Measurements from ENCODE around the gene C1orf198. TPM values are rescaled to one million over a fixed set of nuclear protein-coding genes. Genes with fewer than 3 reads are reported as not detected.

The C1orf198 gene
- total RNA-seq, 1 donor from 2014 or later: 27.3 TPM

GRCh38 chr1:230791986-230792564 lies 76.2 kb downstream of the C1orf198 start:
- H3K36me3 Mint-ChIP-seq (ENCODE audit: unreplicated experiment): no peaks in the 10 kb centered on the region
- no peak for TF ChIP-seq CTCF (IDR thresholded peaks at IDR 0.05; ENCODE audit: partially characterized antibody, unreplicated experiment)
- H3K27me3 Mint-ChIP-seq (ENCODE audit: unreplicated experiment): peaks cover under 1% of the 10 kb centered on the region
- no peaks in the 10 kb centered on the region for H3K9me3 Mint-ChIP-seq (ENCODE audit: unreplicated experiment)
- H3K4me3 Mint-ChIP-seq (ENCODE audit: unreplicated experiment): no peak overlapping the region
- H3K27ac Mint-ChIP-seq (ENCODE audit: unreplicated experiment): no peak overlapping the region
- no peaks in the 10 kb centered on the region for H3K4me1 Mint-ChIP-seq (ENCODE audit: low read depth, unreplicated experiment)
- DNase-seq: no peak

- Mint-ChIP-seq H3K27ac (ENCODE audit: unreplicated experiment) (no peak overlapping the region), H3K27me3 (ENCODE audit: unreplicated experiment) (peaks cover 5% of the 10 kb centered on the region), H3K9me3 (ENCODE audit: unreplicated experiment) (no peaks in the 10 kb centered on the region), H3K4me1 (ENCODE audit: low read depth, unreplicated experiment) (no peaks in the 10 kb centered on the region), H3K36me3 (ENCODE audit: unreplicated experiment) (no peaks in the 10 kb centered on the region), H3K4me3 (ENCODE audit: unreplicated experiment) (no peak overlapping the region)
- TF ChIP-seq CTCF (IDR thresholded peaks at IDR 0.05; ENCODE audit: partially characterized antibody, unreplicated experiment): no peak
- no peak for DNase-seq
These were observed 78.3 kb downstream of the C1orf198 start for GRCh38 chr1:230790026-230790425.

- DNase-seq: no peak
- no peaks in the 10 kb centered on the region for H3K9me3 Mint-ChIP-seq (ENCODE audit: unreplicated experiment)
- H3K36me3 Mint-ChIP-seq (ENCODE audit: unreplicated experiment): no peaks in the 10 kb centered on the region
- no peak for TF ChIP-seq CTCF (IDR thresholded peaks at IDR 0.05; ENCODE audit: partially characterized antibody, unreplicated experiment)
- no peak overlapping the region for H3K27ac Mint-ChIP-seq (ENCODE audit: unreplicated experiment)
- H3K4me3 Mint-ChIP-seq (ENCODE audit: unreplicated experiment): no peak overlapping the region
- peaks cover 6% of the 10 kb centered on the region for H3K27me3 Mint-ChIP-seq (ENCODE audit: unreplicated experiment)
- H3K4me1 Mint-ChIP-seq (ENCODE audit: low read depth, unreplicated experiment): no peaks in the 10 kb centered on the region
These were observed 79.6 kb downstream of the C1orf198 start for GRCh38 chr1:230788561-230789275.

GRCh38 chr1:230787471-230787870 lies 80.8 kb downstream of the C1orf198 start:
- Mint-ChIP-seq H3K36me3 (ENCODE audit: unreplicated experiment) (no peaks in the 10 kb centered on the region), H3K27me3 (ENCODE audit: unreplicated experiment) (peaks cover 12% of the 10 kb centered on the region), H3K27ac (ENCODE audit: unreplicated experiment) (no peak overlapping the region), H3K4me3 (ENCODE audit: unreplicated experiment) (no peak overlapping the region), H3K9me3 (ENCODE audit: unreplicated experiment) (no peaks in the 10 kb centered on the region), H3K4me1 (ENCODE audit: low read depth, unreplicated experiment) (no peaks in the 10 kb centered on the region)
- no peak for DNase-seq
- TF ChIP-seq CTCF (IDR thresholded peaks at IDR 0.05; ENCODE audit: partially characterized antibody, unreplicated experiment): no peak

Other genes starting within 250 kb of the C1orf198 start
- 29.0 TPM for gene COG2, start 226.0 kb downstream of the C1orf198 start, total RNA-seq (ENCODE audit: unreplicated experiment)
- 6.3 TPM for gene AGT, start 154.4 kb downstream of the C1orf198 start, total RNA-seq (ENCODE audit: unreplicated experiment)
- not detected for gene CAPN9, start 121.1 kb downstream of the C1orf198 start, total RNA-seq (ENCODE audit: unreplicated experiment)
- gene TTC13, start 110.3 kb upstream of the C1orf198 start, total RNA-seq (ENCODE audit: unreplicated experiment): 25.1 TPM
- 18.3 TPM for gene ARV1, start 110.6 kb upstream of the C1orf198 start, total RNA-seq (ENCODE audit: unreplicated experiment)
- gene FAM89A, start 171.7 kb upstream of the C1orf198 start, total RNA-seq (ENCODE audit: unreplicated experiment): 6.4 TPM